ENCODE measurements around the gene ARID1B.

Gene ARID1B

GRCh38 chr6:156797901-156798735, 20.9 kb downstream of the ARID1B start:
- no peak for TF ChIP-seq EZH2phosphoT487 (conservative IDR thresholded peaks at IDR 0.05; ENCODE audit: low read length)
- no peak for TF ChIP-seq CTCF (IDR thresholded peaks at IDR 0.05; ENCODE audit: insufficient read depth, low read length, poor library complexity, severe bottlenecking)
- no peaks in the 10 kb centered on the region for H3K36me3 ChIP-seq (ENCODE audit: low read length)
- no peaks in the 10 kb centered on the region for H3K9me2 ChIP-seq (replicated peaks; ENCODE audit: insufficient read depth, low read length)
- H3F3A ChIP-seq (ENCODE audit: insufficient read depth) = no peaks in the 10 kb centered on the region
- H3K9me3 ChIP-seq (ENCODE audit: insufficient read depth, low read length) = no peaks in the 10 kb centered on the region
- no peaks in the 10 kb centered on the region for H3K27me3 ChIP-seq (ENCODE audit: low read length)
- H3K79me2 ChIP-seq (ENCODE audit: insufficient read depth, low read length) = peaks cover 96% of the 10 kb centered on the region
- no peak overlapping the region for H3K4me3 ChIP-seq (ENCODE audit: insufficient read depth, low read length, poor library complexity, severe bottlenecking)
- no peak overlapping the region for H3K4me2 ChIP-seq (ENCODE audit: low read depth, low read length, poor library complexity, severe bottlenecking)
- H3K27ac ChIP-seq (ENCODE audit: low read depth, low read length) = no peak overlapping the region
- H4K20me1 ChIP-seq (ENCODE audit: low read depth, low read length) = peaks cover 12% of the 10 kb centered on the region
- H2AFZ ChIP-seq (ENCODE audit: low read depth, low read length, severe bottlenecking) = no peak overlapping the region
- no peak overlapping the region for H3K9ac ChIP-seq (ENCODE audit: low read length)

- peaks cover 95% of the 10 kb centered on the region for H3K79me2 ChIP-seq (ENCODE audit: insufficient read depth, low read length)
- H3K9me3 ChIP-seq (ENCODE audit: insufficient read depth, low read length) = no peaks in the 10 kb centered on the region
- peaks cover 4% of the 10 kb centered on the region for H3F3A ChIP-seq (ENCODE audit: insufficient read depth)
- no peak overlapping the region for H2AFZ ChIP-seq (ENCODE audit: low read depth, low read length, severe bottlenecking)
- no peaks in the 10 kb centered on the region for H3K9me2 ChIP-seq (replicated peaks; ENCODE audit: insufficient read depth, low read length)
- no peak overlapping the region for H3K9ac ChIP-seq (ENCODE audit: low read length)
- TF ChIP-seq CTCF (IDR thresholded peaks at IDR 0.05; ENCODE audit: insufficient read depth, low read length, poor library complexity, severe bottlenecking) = no peak
- no peak for TF ChIP-seq EZH2phosphoT487 (conservative IDR thresholded peaks at IDR 0.05; ENCODE audit: low read length)
- H3K4me3 ChIP-seq (ENCODE audit: insufficient read depth, low read length, poor library complexity, severe bottlenecking) = no peak overlapping the region
- no peak overlapping the region for H3K4me2 ChIP-seq (ENCODE audit: low read depth, low read length, poor library complexity, severe bottlenecking)
- H4K20me1 ChIP-seq (ENCODE audit: low read depth, low read length) = peaks cover 19% of the 10 kb centered on the region
- no peaks in the 10 kb centered on the region for H3K27me3 ChIP-seq (ENCODE audit: low read length)
- H3K27ac ChIP-seq (ENCODE audit: low read depth, low read length) = no peak overlapping the region
- no peaks in the 10 kb centered on the region for H3K36me3 ChIP-seq (ENCODE audit: low read length)
These were observed 24.5 kb downstream of the ARID1B start for GRCh38 chr6:156801712-156802111.

- Histone ChIP-seq H3K36me3 (ENCODE audit: low read length) (no peaks in the 10 kb centered on the region), H3K9me3 (ENCODE audit: insufficient read depth, low read length) (no peaks in the 10 kb centered on the region)
These were observed 26.2 kb downstream of the ARID1B start for GRCh38 chr6:156803353-156803752.

More at GRCh38 chr6:156803353-156803752, 26.2 kb downstream of the ARID1B start:
- Histone ChIP-seq H3K27me3 (ENCODE audit: low read length) (no peaks in the 10 kb centered on the region), H3K9ac (ENCODE audit: low read length) (no peak overlapping the region), H2AFZ (ENCODE audit: low read depth, low read length, severe bottlenecking) (no peak overlapping the region), H3F3A (ENCODE audit: insufficient read depth) (peaks cover 4% of the 10 kb centered on the region), H3K4me3 (ENCODE audit: insufficient read depth, low read length, poor library complexity, severe bottlenecking) (no peak overlapping the region), H3K79me2 (ENCODE audit: insufficient read depth, low read length) (peaks cover 96% of the 10 kb centered on the region), H3K27ac (ENCODE audit: low read depth, low read length) (no peak overlapping the region), H3K9me2 (replicated peaks; ENCODE audit: insufficient read depth, low read length) (no peaks in the 10 kb centered on the region), H4K20me1 (ENCODE audit: low read depth, low read length) (peaks cover 23% of the 10 kb centered on the region), H3K4me2 (ENCODE audit: low read depth, low read length, poor library complexity, severe bottlenecking) (no peak overlapping the region)
- no peak for TF ChIP-seq CTCF (IDR thresholded peaks at IDR 0.05; ENCODE audit: insufficient read depth, low read length, poor library complexity, severe bottlenecking)
- TF ChIP-seq EZH2phosphoT487 (conservative IDR thresholded peaks at IDR 0.05; ENCODE audit: low read length) = no peak
